ENCODE data around the gene LMO4. TPM values are rescaled to one million over a fixed set of nuclear protein-coding genes. Genes with fewer than 3 reads are reported as not detected.
A peak's percentile ranks its signal among the peaks of the same experiment; 100 is the strongest.

Gene LMO4
- total and polyA plus RNA-seq, 2 of the 13 experiments (the other 11 are each of a cell fraction or from before 2014, with no cell fraction given) = 19.3 to 49.9 TPM

DNA sequence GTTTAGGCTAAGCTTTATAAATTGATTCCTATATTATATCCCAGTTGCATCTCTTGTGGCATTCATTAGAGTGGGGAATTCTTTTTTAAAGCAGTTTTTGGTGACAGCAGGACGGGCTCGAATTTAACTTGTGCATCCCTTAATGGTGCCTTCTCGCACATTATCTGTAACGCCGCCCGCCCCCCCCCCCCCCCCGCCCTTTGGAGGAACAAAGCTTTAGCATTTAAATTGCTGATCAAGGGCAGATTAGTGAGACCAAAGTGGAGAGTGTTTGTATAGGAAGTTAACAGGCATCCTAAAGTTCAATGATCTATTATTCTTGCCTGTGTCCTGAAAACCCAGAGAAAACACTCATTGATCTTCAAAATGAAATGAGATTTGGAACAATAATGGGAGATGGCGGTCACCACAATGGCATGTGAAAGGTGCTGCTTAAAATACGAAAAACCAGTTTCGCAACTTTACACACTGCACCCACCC is 2.2 kb downstream of the LMO4 start (continued):
- TF ChIP-seq, protein P1, sequence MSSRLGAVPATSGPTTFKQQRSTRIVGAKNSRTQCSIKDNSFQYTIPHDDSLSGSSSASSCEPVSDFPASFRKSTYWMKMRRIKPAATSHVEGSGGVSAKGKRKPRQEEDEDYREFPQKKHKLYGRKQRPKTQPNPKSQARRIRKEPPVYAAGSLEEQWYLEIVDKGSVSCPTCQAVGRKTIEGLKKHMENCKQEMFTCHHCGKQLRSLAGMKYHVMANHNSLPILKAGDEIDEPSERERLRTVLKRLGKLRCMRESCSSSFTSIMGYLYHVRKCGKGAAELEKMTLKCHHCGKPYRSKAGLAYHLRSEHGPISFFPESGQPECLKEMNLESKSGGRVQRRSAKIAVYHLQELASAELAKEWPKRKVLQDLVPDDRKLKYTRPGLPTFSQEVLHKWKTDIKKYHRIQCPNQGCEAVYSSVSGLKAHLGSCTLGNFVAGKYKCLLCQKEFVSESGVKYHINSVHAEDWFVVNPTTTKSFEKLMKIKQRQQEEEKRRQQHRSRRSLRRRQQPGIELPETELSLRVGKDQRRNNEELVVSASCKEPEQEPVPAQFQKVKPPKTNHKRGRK (CRISPR knock-in tag; IDR thresholded peaks at IDR 0.05) = no peak
- TF ChIP-seq, protein P2, sequence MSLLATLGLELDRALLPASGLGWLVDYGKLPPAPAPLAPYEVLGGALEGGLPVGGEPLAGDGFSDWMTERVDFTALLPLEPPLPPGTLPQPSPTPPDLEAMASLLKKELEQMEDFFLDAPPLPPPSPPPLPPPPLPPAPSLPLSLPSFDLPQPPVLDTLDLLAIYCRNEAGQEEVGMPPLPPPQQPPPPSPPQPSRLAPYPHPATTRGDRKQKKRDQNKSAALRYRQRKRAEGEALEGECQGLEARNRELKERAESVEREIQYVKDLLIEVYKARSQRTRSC (CRISPR knock-in tag; IDR thresholded peaks at IDR 0.05; ENCODE audit: low read depth) = no peak
- no peak for TF ChIP-seq ZNF761 (CRISPR knock-in tag; conservative IDR thresholded peaks at IDR 0.05)
- no peak for TF ChIP-seq ZNF530 (CRISPR knock-in tag; IDR thresholded peaks at IDR 0.05; ENCODE audit: low read depth)
- TF ChIP-seq, protein P3, sequence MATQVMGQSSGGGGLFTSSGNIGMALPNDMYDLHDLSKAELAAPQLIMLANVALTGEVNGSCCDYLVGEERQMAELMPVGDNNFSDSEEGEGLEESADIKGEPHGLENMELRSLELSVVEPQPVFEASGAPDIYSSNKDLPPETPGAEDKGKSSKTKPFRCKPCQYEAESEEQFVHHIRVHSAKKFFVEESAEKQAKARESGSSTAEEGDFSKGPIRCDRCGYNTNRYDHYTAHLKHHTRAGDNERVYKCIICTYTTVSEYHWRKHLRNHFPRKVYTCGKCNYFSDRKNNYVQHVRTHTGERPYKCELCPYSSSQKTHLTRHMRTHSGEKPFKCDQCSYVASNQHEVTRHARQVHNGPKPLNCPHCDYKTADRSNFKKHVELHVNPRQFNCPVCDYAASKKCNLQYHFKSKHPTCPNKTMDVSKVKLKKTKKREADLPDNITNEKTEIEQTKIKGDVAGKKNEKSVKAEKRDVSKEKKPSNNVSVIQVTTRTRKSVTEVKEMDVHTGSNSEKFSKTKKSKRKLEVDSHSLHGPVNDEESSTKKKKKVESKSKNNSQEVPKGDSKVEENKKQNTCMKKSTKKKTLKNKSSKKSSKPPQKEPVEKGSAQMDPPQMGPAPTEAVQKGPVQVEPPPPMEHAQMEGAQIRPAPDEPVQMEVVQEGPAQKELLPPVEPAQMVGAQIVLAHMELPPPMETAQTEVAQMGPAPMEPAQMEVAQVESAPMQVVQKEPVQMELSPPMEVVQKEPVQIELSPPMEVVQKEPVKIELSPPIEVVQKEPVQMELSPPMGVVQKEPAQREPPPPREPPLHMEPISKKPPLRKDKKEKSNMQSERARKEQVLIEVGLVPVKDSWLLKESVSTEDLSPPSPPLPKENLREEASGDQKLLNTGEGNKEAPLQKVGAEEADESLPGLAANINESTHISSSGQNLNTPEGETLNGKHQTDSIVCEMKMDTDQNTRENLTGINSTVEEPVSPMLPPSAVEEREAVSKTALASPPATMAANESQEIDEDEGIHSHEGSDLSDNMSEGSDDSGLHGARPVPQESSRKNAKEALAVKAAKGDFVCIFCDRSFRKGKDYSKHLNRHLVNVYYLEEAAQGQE (IDR thresholded peaks at IDR 0.05; ENCODE audit: borderline replicate concordance in 1 of 2, low read depth in 1 of 2, low read length in 2 of 2) = no peak
- TF ChIP-seq, protein P4, sequence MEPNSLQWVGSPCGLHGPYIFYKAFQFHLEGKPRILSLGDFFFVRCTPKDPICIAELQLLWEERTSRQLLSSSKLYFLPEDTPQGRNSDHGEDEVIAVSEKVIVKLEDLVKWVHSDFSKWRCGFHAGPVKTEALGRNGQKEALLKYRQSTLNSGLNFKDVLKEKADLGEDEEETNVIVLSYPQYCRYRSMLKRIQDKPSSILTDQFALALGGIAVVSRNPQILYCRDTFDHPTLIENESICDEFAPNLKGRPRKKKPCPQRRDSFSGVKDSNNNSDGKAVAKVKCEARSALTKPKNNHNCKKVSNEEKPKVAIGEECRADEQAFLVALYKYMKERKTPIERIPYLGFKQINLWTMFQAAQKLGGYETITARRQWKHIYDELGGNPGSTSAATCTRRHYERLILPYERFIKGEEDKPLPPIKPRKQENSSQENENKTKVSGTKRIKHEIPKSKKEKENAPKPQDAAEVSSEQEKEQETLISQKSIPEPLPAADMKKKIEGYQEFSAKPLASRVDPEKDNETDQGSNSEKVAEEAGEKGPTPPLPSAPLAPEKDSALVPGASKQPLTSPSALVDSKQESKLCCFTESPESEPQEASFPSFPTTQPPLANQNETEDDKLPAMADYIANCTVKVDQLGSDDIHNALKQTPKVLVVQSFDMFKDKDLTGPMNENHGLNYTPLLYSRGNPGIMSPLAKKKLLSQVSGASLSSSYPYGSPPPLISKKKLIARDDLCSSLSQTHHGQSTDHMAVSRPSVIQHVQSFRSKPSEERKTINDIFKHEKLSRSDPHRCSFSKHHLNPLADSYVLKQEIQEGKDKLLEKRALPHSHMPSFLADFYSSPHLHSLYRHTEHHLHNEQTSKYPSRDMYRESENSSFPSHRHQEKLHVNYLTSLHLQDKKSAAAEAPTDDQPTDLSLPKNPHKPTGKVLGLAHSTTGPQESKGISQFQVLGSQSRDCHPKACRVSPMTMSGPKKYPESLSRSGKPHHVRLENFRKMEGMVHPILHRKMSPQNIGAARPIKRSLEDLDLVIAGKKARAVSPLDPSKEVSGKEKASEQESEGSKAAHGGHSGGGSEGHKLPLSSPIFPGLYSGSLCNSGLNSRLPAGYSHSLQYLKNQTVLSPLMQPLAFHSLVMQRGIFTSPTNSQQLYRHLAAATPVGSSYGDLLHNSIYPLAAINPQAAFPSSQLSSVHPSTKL (CRISPR knock-in tag; IDR thresholded peaks at IDR 0.05) = peak; percentile 12; the same call in 1 of the 2 replicates
- no peak for TF ChIP-seq MED1 (CRISPR knock-in tag; IDR thresholded peaks at IDR 0.05)
- 0 out of 2 replicates have a peak, but pooled peaks have one; percentile 21 for TF ChIP-seq TCF7 (IDR thresholded peaks at IDR 0.05; ENCODE audit: low read depth)
- no peak for TF ChIP-seq WIZ (CRISPR knock-in tag; IDR thresholded peaks at IDR 0.05)
- TF ChIP-seq, protein P5, sequence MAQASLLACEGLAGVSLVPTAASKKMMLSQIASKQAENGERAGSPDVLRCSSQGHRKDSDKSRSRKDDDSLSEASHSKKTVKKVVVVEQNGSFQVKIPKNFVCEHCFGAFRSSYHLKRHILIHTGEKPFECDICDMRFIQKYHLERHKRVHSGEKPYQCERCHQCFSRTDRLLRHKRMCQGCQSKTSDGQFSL (CRISPR knock-in tag; IDR thresholded peaks at IDR 0.05) = 0 out of 2 replicates have a peak, but pooled peaks have one; percentile 33
- TF ChIP-seq MAFG (CRISPR knock-in tag; IDR thresholded peaks at IDR 0.05) = no peak
- TF ChIP-seq ETV5 (CRISPR knock-in tag; IDR thresholded peaks at IDR 0.05; ENCODE audit: borderline replicate concordance) = 0 out of 2 replicates have a peak, but pooled peaks have one; percentile 8
- TF ChIP-seq SAP130 (CRISPR knock-in tag; IDR thresholded peaks at IDR 0.05; ENCODE audit: low read depth) = no peak; the same call in 1 of the 2 replicates
- no peak for TF ChIP-seq ZNF10 (CRISPR knock-in tag; IDR thresholded peaks at IDR 0.05; ENCODE audit: borderline replicate concordance, low read depth)
- TF ChIP-seq PCBP1 (IDR thresholded peaks at IDR 0.05; ENCODE audit: borderline replicate concordance, low read depth, low read length) = 0 out of 2 replicates have a peak, but pooled peaks have one; percentile 19
- TF ChIP-seq KLF16 (CRISPR knock-in tag; IDR thresholded peaks at IDR 0.05) = no peak
- TF ChIP-seq, protein P6, sequence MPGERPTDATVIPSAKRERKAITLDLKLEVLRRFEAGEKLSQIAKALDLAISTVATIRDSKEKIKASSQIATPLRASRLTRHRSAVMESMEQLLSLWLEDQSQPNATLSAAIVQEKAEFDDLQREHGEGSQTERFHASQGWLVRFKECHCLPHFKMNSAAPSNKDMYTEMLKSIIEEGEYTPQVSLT (CRISPR knock-in tag; IDR thresholded peaks at IDR 0.05; ENCODE audit: borderline replicate concordance, low read depth) = no peak
- no peak for TF ChIP-seq RNF2 (conservative IDR thresholded peaks at IDR 0.05; ENCODE audit: low read depth)
